GM19455 (cell line): Measurements from ENCODE around the gene MDP1.
"Not testable (repeated sequence)": the region's sequence is repeated elsewhere in the genome, so short reads cannot be mapped to it uniquely, and the experiment has no call there.

ENCODE experiments used
- ATAC-seq: cut with Tn5 transposase; IDR thresholded peaks from one replicate; pipeline ENCODE4 v1.9.1; 2021; ENCODE audit not compliant: unreplicated experiment

MDP1 gene

GRCh38 chr14:24202538-24202937, 13.3 kb downstream of the MDP1 start:
- not testable (repeated sequence) for ATAC-seq

- ATAC-seq = no peak
These were observed 16.9 kb downstream of the MDP1 start for GRCh38 chr14:24198814-24199524.

DNA sequence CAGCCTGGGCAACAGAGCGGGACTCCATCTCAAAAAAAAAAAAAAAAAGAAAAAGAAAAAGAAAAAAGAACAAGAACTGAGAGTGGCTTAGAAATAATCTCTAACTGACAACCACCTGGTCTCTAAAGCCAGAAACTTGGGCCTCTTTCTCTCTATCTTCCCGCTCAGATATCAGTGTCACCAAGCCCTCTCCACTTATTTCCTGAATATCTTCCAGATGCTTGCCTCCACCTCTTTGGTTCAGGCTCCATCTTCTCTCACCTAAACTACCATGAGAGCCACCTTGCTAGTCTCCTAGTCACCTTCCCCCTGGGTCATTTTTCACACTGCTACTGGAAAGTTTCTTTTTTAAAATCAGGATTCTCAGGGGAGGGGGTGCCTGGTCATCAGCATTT, 18.8 kb downstream of the MDP1 start:
- no peak for ATAC-seq

GRCh38 chr14:24196071-24197055, 19.5 kb downstream of the MDP1 start:
- peak; percentile 12 for ATAC-seq

DNA sequence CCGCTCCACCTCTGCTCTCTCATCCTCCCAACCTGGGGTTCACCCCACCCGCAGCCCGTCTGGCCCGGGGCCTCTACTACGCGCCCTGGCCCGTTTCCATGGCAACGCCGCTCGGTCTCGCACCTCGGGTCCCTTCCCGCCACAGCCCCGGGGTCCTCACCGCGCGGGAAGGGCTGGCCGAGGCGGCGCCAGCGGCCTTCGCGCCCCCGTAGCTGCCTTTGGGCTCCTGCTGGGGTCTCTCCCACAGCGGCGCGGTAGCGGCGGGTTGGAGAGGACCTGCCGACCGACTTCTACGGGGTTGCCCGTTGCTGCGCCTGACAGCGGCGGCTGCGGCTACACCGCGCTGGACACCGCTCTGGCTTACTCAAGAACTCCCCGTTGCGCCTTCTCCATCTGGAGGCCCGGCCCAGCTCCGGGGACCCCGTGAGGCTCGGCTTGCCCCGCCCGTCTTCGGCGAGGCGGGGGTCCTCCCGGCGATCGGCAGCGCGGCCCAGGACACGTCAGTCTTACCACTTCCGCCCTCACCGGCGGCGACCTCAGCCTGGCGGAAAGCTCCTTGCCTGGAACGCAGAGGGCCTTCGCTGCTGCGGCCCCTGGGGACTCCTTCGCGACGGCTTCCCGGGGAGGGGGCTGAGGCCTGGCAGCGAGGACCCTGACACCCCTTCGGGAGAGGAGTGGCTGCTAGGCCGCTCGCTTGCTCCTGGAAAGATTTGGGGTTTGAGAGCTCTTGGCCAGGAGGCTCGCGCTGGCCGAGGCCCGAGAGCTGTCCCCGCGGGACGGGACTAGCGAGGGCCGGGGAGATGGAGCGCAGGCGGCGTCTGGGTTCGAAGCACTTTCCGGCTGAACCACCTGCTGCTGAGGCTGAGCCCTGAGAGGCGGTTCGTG, 20.4 kb downstream of the MDP1 start, which contains the start of gene TM9SF1:
TM9SF1 (minus strand) TSS at position 256 of the 885 bp plus-strand sequence. CDS start 422 bp downstream, outside the sequence.
- ATAC-seq = peak; percentile 90

DNA sequence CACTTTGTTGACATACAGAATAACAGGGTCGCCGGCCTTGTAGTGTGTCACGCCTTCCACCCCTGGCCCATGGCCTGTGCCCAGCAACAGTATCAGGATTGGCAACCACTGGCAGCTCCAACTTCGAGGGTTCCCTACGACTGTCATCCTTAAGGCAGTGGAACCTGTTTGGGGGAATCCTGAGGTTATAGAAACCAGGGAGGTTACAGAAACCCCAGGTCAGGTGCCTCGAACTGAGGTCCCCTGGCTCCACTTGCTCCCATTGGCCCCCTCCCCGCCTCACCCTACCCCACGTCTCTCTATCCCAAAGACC, 21.0 kb downstream of the MDP1 start:
- ATAC-seq = no peak

- ATAC-seq = no peak
These were observed 21.5 kb downstream of the MDP1 start for GRCh38 chr14:24194186-24194872.

DNA sequence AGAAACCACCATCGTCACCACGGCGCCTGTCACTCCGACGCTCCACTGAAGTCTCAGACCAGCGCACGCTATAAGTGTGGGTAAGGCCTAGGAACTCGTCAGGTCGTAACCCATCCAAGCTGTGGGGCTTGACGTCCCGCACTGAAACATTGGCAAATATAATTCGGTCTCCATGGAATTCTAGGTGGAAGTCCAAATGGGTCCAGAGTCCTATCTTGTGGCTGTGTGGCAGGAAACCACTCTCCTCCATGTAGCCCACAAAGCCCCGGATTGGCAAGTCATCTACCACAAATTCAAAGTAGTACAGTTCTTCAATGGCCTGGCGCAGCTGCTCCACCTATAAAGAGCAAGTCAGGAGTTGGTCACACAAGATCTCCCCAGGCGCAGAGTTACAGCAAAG, 22.9 kb downstream of the MDP1 start:
- ATAC-seq = no peak

GRCh38 chr14:24190416-24190815, 25.4 kb downstream of the MDP1 start:
- ATAC-seq = no peak

DNA sequence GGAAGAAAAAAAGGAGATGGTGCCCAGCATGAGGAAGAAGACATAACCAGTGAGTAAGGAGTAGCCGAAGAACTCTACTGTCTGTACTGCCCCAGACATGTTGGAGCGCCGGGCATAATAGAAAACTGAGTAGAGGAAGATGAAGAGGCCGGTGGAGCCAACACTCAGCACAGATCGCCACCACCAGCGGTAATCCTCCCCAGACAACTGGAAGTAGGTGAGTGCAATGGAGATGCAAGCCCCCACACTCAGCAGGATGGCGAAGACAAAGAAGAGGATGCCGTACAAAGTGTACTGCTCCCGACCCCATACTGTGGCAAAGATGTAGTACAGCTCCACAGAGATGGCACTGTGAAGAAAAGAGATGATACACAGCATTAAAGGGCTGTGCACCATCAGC, 26.4 kb downstream of the MDP1 start:
- ATAC-seq = no peak

DNA sequence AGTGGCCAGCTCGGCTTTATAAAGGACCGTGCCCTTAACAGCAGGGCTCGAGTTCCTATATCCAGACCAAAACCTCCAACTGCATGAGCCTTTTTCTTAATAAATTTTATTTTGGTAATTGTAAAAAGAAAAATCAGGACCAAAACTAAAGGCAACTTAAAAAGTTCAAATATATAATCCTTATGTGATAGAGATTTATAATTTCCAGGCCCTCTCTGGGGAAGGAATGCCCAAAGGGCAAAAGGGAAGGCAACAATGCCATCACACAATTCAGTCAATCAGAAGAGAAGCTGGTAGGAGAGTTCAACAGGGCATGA, 26.8 kb downstream of the MDP1 start:
- ATAC-seq = no peak

GRCh38 chr14:24188251-24189058, 27.4 kb downstream of the MDP1 start, which contains the start of gene IPO4:
TSS of gene IPO4 (minus strand) at chr14:24188816. CDS start at chr14:24188787, 29 bp downstream.
- ATAC-seq = peak; percentile 76

- ATAC-seq = no peak
These were observed 28.3 kb downstream of the MDP1 start for GRCh38 chr14:24187539-24187915.

- no peak for ATAC-seq
These were observed 28.9 kb downstream of the MDP1 start for GRCh38 chr14:24186831-24187538.

- no peak for ATAC-seq
These were observed 30.1 kb downstream of the MDP1 start for GRCh38 chr14:24185741-24186140.

DNA sequence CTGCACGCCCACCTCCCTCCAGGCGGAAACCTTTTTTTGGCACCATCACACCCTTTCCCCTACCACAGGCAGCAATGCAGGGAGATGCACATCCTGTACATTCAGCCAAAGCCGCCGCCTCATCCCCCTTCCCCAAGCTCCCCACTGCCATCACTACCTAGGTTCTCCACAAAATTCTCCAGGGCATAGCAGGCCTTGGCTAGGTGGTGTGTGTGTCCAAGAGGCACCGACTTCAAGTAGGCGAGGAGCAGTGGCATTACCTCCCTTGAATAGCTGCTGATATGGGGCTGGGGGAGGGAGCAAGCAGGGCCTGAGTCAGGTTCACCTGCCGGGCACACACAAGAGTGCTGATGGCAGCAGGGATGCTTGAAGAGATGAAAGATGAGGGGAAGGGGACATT, 30.8 kb downstream of the MDP1 start:
- ATAC-seq = no peak

DNA sequence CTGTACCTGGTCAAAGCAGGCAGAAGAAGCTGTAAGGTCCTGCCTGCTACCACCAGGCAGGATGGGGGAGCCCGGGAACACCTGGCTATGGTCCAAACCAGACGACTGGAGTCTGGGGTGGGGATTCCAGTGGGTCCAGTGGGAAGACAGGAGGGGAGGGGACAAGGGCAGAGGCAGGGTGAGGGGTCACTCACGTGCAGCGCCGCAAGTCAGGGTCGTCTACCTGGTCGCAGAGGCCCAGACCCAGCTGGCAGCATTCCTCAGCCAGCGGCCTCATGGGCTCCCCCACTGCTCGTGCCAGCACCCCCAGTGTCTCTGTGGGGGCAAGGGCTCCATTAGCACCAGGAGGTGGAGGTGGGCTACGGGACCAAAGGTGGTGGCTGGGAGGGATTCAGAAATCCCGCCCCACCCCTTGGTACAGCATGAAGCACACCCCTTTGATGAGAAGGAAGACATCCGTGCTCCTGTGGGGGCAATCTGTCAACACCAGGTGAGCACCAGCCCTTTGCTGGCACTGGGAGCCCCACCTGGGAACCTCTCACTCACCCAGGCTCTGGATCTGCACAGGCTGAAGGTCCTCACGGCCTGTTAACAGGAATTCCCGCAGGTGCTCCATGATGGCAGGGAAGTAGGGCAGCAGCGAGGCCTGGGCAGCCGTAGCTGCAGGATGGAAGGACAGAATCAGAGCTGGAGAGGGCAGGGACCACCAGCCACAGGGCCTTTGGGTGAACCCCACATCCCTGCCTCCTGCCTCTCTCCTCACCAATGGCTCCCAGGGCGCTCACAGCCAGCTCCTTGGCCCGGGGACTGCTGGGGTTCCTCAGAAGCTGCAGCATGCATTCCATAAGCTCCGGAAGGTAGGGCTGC, 31.5 kb downstream of the MDP1 start:
- no peak for ATAC-seq

DNA sequence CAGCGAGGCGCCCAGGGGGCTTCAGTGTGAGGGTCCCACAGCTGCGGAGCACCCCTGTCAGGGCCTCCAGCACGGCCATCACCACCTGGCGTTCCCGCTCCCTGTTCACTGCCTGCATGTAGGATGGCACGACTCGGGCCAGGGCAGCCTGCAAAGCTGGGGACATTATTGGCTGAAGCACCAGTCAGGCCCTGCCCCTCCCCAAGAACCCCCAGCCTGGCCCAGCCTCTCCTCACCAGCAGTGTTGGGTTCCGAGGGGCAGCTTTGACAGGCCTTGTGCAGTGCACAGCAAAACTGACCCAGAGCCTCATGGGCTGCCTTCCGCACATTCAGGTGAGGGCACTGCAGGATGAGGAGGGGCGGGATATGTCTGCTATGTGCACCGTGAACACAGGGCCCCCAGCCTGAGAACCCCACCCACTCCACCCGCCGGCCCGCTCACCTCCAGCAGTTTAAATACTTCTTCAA, 32.8 kb downstream of the MDP1 start:
- ATAC-seq = no peak
